Upper lobe of left lung (tissue), 4 donors: ENCODE measurements around the gene TIGD1.

Experiments used
- CTCF ChIP-seq, 6 experiments: fragments of 450-650 bp in 4 of 6; fragments of 200-600 bp in 2 of 6; sonication (generic) in 2 of 6; IDR thresholded peaks; one replicate each; pipeline ENCODE4 v1.5.1; 2016 to 2019; ENCODE audit warnings: antibody characterized with exemption in 6 of 6
- POLR2AphosphoS5 ChIP-seq, 2 donors: sonication (generic); formaldehyde crosslinking; IDR thresholded peaks; one replicate each; pipeline ENCODE4 v1.5.1; 2017; ENCODE audit warnings: antibody characterized with exemption in 2 of 2

- TF ChIP-seq CTCF (IDR thresholded peaks at IDR 0.05) (no peak), POLR2AphosphoS5 (IDR thresholded peaks at IDR 0.05) (no peak)
Observed at GRCh38 chr2:232549655-232550353, 553 bp downstream of the TIGD1 start.
